C4-2B (cell line): ENCODE results near the gene C6orf132.

ENCODE experiments used
- H3K27ac ChIP-seq: fragments of 450-650 bp; 2 replicates; pipeline ENCODE4 v1.5.1; 2017
- ZFX ChIP-seq: fragments of 450-650 bp; IDR thresholded peaks from 2 replicates; pipeline ENCODE4 v1.6.1; 2017
- TF ChIP-seq, protein P1 (sequence below): fragments of 450-650 bp; conservative IDR thresholded peaks from 2 replicates; pipeline ENCODE4 v1.5.1; 2017; ENCODE audit warnings: mild to moderate bottlenecking

C6orf132 gene

DNA sequence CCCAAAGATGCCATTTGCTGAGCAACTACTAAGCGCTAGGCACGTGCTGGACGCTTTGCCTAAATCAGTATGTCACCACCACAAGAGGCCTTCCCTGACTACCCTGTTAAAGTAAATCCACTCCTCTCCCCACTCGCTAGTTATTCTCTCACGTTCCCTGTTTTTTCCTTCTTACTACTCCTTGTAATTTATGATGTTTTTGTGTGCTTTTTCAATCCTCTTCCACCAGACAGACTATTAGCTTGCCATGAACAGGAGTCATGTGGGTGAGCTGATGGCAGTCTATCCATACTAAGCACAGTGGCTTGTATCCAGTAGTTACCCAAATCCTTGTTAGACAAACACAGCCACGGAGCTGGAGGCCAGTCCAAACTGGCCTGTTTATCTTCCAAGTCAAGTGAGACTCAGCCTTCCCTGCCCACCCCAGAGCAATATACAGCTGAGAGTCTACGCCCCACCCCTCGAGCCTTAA is 41.2 kb downstream of the C6orf132 start:
- TF ChIP-seq ZFX = no peak
- TF ChIP-seq, protein P1, sequence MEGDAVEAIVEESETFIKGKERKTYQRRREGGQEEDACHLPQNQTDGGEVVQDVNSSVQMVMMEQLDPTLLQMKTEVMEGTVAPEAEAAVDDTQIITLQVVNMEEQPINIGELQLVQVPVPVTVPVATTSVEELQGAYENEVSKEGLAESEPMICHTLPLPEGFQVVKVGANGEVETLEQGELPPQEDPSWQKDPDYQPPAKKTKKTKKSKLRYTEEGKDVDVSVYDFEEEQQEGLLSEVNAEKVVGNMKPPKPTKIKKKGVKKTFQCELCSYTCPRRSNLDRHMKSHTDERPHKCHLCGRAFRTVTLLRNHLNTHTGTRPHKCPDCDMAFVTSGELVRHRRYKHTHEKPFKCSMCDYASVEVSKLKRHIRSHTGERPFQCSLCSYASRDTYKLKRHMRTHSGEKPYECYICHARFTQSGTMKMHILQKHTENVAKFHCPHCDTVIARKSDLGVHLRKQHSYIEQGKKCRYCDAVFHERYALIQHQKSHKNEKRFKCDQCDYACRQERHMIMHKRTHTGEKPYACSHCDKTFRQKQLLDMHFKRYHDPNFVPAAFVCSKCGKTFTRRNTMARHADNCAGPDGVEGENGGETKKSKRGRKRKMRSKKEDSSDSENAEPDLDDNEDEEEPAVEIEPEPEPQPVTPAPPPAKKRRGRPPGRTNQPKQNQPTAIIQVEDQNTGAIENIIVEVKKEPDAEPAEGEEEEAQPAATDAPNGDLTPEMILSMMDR = no peak
- H3K27ac ChIP-seq = no peak overlapping the region

- TF ChIP-seq, protein P1 = no peak
- TF ChIP-seq ZFX = no peak
- H3K27ac ChIP-seq = no peak overlapping the region
These were observed 42.2 kb downstream of the C6orf132 start for GRCh38 chr6:42100029-42100901.

DNA sequence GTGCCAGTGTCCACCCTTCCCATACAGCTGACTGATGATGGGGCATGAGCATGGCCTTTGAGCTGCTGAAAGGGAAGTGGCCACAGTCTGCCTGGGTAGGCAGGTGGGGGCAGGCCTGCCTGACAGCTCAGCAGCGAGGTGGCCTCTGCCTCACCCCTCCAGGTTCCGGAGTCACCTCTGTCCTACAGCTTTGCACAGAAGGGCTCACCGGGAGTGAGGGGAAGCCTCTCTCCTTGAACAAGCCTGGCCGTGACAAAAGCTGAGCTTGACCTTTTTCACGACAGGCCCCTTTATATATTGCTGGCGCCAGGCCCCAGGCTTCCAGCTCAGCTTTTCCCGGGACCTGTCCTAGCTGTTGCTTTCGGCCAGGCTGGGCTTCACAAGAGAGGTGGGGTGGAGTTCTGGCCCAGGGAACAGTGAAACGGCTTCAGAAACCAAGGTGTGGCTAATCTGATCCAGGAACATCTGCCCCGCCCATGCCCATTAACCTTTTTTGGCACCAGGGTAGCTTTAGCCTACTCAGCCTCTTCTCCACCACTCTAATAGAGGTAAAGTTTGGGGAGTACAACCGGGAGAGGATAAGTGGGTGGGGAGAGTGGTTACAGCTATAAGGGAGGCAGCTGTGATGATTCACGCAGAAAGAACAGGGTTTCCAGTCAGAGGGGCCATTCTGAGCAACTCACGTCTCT is 42.9 kb downstream of the C6orf132 start:
- H3K27ac ChIP-seq = no peak overlapping the region
- TF ChIP-seq ZFX = no peak
- TF ChIP-seq, protein P1 = no peak

GRCh38 chr6:42095776-42096541 is 46.5 kb downstream of the C6orf132 start:
- no peak for TF ChIP-seq ZFX
- TF ChIP-seq, protein P1 = no peak; the same call in 1 of the 2 replicates
- no peak overlapping the region for H3K27ac ChIP-seq

GRCh38 chr6:42095094-42095493 is 47.3 kb downstream of the C6orf132 start:
- no peak for TF ChIP-seq ZFX
- TF ChIP-seq, protein P1 = no peak
- no peak overlapping the region for H3K27ac ChIP-seq

DNA sequence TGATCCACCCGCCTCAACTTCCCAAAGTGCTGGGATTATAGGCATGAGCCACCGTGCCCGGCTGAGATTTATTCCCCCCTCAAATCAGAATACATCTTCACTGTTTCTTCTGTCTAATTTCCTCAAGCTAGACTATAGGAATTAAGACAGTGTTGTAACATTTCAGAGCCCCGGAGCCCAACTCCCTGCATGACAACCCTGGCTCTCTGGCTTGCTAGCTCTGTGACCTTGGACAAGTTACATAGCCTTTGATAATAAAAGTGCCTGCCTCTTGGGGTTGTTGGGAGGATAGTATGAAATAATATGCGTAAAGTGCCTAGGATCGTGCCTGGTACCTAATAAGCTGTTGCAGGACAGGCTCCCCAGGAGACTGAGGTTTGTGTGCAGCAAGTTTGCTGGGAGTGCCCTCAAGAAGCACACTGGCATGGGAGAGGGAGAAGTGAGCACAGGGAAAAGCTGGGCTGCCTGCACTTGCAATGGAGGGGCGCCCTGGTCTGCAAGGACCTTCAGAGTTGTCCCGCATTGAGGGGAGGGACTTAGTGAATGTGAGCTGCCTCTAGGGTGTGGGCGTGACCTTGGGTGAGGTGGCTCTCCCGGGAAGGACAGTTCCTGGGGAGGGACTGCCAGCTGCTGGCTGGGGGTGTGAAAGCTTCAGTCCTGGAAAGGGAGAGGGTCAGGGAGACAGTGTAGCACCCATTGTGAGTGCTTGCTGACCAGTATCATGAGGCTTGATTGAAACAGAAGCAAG is 48.7 kb downstream of the C6orf132 start:
- no peak for TF ChIP-seq ZFX
- TF ChIP-seq, protein P1 = no peak
- H3K27ac ChIP-seq = no peak overlapping the region
